NCI-H345 treated with DMSO at 0.1 percent for 48 hours (cell line): ENCODE data around the gene TAS1R2.

Experiments
- DNase-seq: peaks from one replicate; lab custom pipeline; 2025; ENCODE audit not compliant: unreplicated experiment; lab: John Stamatoyannopoulos, UW

The TAS1R2 gene

GRCh38 chr1:18803151-18803791, 56.2 kb downstream of the TAS1R2 start:
- DNase-seq: no peak

- no peak for DNase-seq
Observed at GRCh38 chr1:18802231-18802630, 57.2 kb downstream of the TAS1R2 start.

- no peak for DNase-seq
Observed at GRCh38 chr1:18800258-18800657, 59.2 kb downstream of the TAS1R2 start.

- DNase-seq: no peak
Observed at GRCh38 chr1:18799454-18799853, 60.0 kb downstream of the TAS1R2 start.

- no peak for DNase-seq
Observed at GRCh38 chr1:18798946-18799345, 60.5 kb downstream of the TAS1R2 start.

- DNase-seq: no peak
Observed at GRCh38 chr1:18798533-18798932, 60.9 kb downstream of the TAS1R2 start.

GRCh38 chr1:18796950-18797349, 62.5 kb downstream of the TAS1R2 start:
- DNase-seq: peak; percentile 26

GRCh38 chr1:18795002-18795689, 64.3 kb downstream of the TAS1R2 start:
- no peak for DNase-seq

- no peak for DNase-seq
Observed at GRCh38 chr1:18794561-18794960, 64.9 kb downstream of the TAS1R2 start.

GRCh38 chr1:18794051-18794450, 65.4 kb downstream of the TAS1R2 start:
- peak; percentile 14 for DNase-seq

GRCh38 chr1:18793164-18793563, 66.3 kb downstream of the TAS1R2 start:
- no peak for DNase-seq

GRCh38 chr1:18792747-18793146, 66.7 kb downstream of the TAS1R2 start:
- no peak for DNase-seq
